ENCODE results near the gene SPATA20.

The SPATA20 gene

GRCh38 chr17:50561746-50562141 lies 14.8 kb downstream of the SPATA20 start:
- Histone ChIP-seq H3K79me2 (ENCODE audit: insufficient read depth, low read depth) (no peaks in the 10 kb centered on the region), H3K27me3 (ENCODE audit: insufficient read depth, low read depth) (peaks cover 62% of the 10 kb centered on the region), H4K20me1 (ENCODE audit: insufficient read depth) (no peaks in the 10 kb centered on the region), H2AFZ (ENCODE audit: low read depth) (no peak overlapping the region), H3K9ac (no peak overlapping the region), H3K4me3 (IDR thresholded peaks at IDR 0.05; ENCODE audit: insufficient read depth, low read depth, low read length) (no peak overlapping the region), H3K4me2 (no peak overlapping the region), H3K36me3 (ENCODE audit: insufficient read depth) (no peaks in the 10 kb centered on the region), H3K27ac (no peak overlapping the region), H3K4me1 (ENCODE audit: low read depth, poor library complexity, severe bottlenecking) (peaks cover 9% of the 10 kb centered on the region)
- TF ChIP-seq CTCF (conservative IDR thresholded peaks at IDR 0.05; ENCODE audit: low read depth, low read length) = no peak

- TF ChIP-seq CTCF (conservative IDR thresholded peaks at IDR 0.05; ENCODE audit: low read depth, low read length) = no peak
- no peaks in the 10 kb centered on the region for H3K36me3 ChIP-seq (ENCODE audit: insufficient read depth)
- H3K27ac ChIP-seq = no peak overlapping the region
- no peak overlapping the region for H3K4me3 ChIP-seq (IDR thresholded peaks at IDR 0.05; ENCODE audit: insufficient read depth, low read depth, low read length)
- H4K20me1 ChIP-seq (ENCODE audit: insufficient read depth) = no peaks in the 10 kb centered on the region
- no peaks in the 10 kb centered on the region for H3K79me2 ChIP-seq (ENCODE audit: insufficient read depth, low read depth)
- H3K27me3 ChIP-seq (ENCODE audit: insufficient read depth, low read depth) = peaks cover 67% of the 10 kb centered on the region
- H3K9ac ChIP-seq = no peak overlapping the region
- H3K4me2 ChIP-seq = no peak overlapping the region
- H2AFZ ChIP-seq (ENCODE audit: low read depth) = no peak overlapping the region
- H3K4me1 ChIP-seq (ENCODE audit: low read depth, poor library complexity, severe bottlenecking) = peaks cover 9% of the 10 kb centered on the region
Observed at GRCh38 chr17:50562242-50563091, 15.5 kb downstream of the SPATA20 start.

GRCh38 chr17:50563092-50563511 lies 16.1 kb downstream of the SPATA20 start:
- H3K27me3 ChIP-seq (ENCODE audit: insufficient read depth, low read depth) = peaks cover 71% of the 10 kb centered on the region
- H3K79me2 ChIP-seq (ENCODE audit: insufficient read depth, low read depth) = no peaks in the 10 kb centered on the region
- H2AFZ ChIP-seq (ENCODE audit: low read depth) = no peak overlapping the region
- no peak for TF ChIP-seq CTCF (conservative IDR thresholded peaks at IDR 0.05; ENCODE audit: low read depth, low read length)
- no peak overlapping the region for H3K9ac ChIP-seq
- H4K20me1 ChIP-seq (ENCODE audit: insufficient read depth) = no peaks in the 10 kb centered on the region
- peaks cover 9% of the 10 kb centered on the region for H3K4me1 ChIP-seq (ENCODE audit: low read depth, poor library complexity, severe bottlenecking)
- H3K4me3 ChIP-seq (IDR thresholded peaks at IDR 0.05; ENCODE audit: insufficient read depth, low read depth, low read length) = no peak overlapping the region
- H3K4me2 ChIP-seq = no peak overlapping the region
- no peak overlapping the region for H3K27ac ChIP-seq
- H3K36me3 ChIP-seq (ENCODE audit: insufficient read depth) = no peaks in the 10 kb centered on the region

GRCh38 chr17:50564916-50565315 lies 17.9 kb downstream of the SPATA20 start:
- no peak overlapping the region for H2AFZ ChIP-seq (ENCODE audit: low read depth)
- TF ChIP-seq CTCF (conservative IDR thresholded peaks at IDR 0.05; ENCODE audit: low read depth, low read length) = no peak
- no peak overlapping the region for H3K4me2 ChIP-seq
- peaks cover 73% of the 10 kb centered on the region for H3K27me3 ChIP-seq (ENCODE audit: insufficient read depth, low read depth)
- peaks cover 9% of the 10 kb centered on the region for H3K4me1 ChIP-seq (ENCODE audit: low read depth, poor library complexity, severe bottlenecking)
- H3K4me3 ChIP-seq (IDR thresholded peaks at IDR 0.05; ENCODE audit: insufficient read depth, low read depth, low read length) = no peak overlapping the region
- no peaks in the 10 kb centered on the region for H3K36me3 ChIP-seq (ENCODE audit: insufficient read depth)
- no peaks in the 10 kb centered on the region for H3K79me2 ChIP-seq (ENCODE audit: insufficient read depth, low read depth)
- no peak overlapping the region for H3K9ac ChIP-seq
- no peaks in the 10 kb centered on the region for H4K20me1 ChIP-seq (ENCODE audit: insufficient read depth)
- no peak overlapping the region for H3K27ac ChIP-seq
